Activated T-helper 17 cell treated with anti-CD3 and anti-CD28 coated beads, Interleukin-2, amount 50 U/mL, for 72 hours (primary cell): Measurements from ENCODE around the gene MBD5. TPM values are rescaled to one million over a fixed set of nuclear protein-coding genes. Genes with fewer than 3 reads are reported as not detected.

ENCODE experiments used
- ATAC-seq: fragments of 150-1000 bp; cut with Tn5 transposase; replicated peaks from 2 replicates; pipeline ENCODE4 v1.10.0; 2021; ENCODE audit warnings: mild to moderate bottlenecking, moderate library complexity
- H3K27ac Mint-ChIP-seq: one replicate; pipeline ENCODE4 v1.8.0; 2022; ENCODE audit warnings: mixed read lengths
- H3K27me3 Mint-ChIP-seq: one replicate; pipeline ENCODE4 v1.8.0; 2022; ENCODE audit warnings: mixed read lengths
- H3K36me3 Mint-ChIP-seq: one replicate; pipeline ENCODE4 v1.8.0; 2022; ENCODE audit warnings: low read depth, mild to moderate bottlenecking, mixed read lengths
- H3K4me1 Mint-ChIP-seq: one replicate; pipeline ENCODE4 v1.8.0; 2022; ENCODE audit warnings: mixed read lengths
- H3K4me3 Mint-ChIP-seq: one replicate; pipeline ENCODE4 v1.8.0; 2022; ENCODE audit warnings: mild to moderate bottlenecking, mixed read lengths
- H3K9me3 Mint-ChIP-seq: one replicate; pipeline ENCODE4 v1.8.0; 2022; ENCODE audit warnings: mixed read lengths
- total RNA-seq, 2 donors: library from RNA; stranded (reverse); gene quantifications; one replicate each; pipeline ENCODE4 v1.2.3, GENCODE V29; 2022

The MBD5 gene
- total RNA-seq, 2 donors from 2014 or later: 33.5 to 55.7 TPM

GRCh38 chr2:148487439-148487838 is 466.5 kb downstream of the MBD5 start:
- Mint-ChIP-seq H3K36me3 (no peaks in the 10 kb centered on the region), H3K4me1 (no peaks in the 10 kb centered on the region), H3K9me3 (no peaks in the 10 kb centered on the region), H3K27me3 (no peaks in the 10 kb centered on the region), H3K27ac (no peak overlapping the region), H3K4me3 (no peak overlapping the region)
- ATAC-seq: no peak

- H3K4me3 Mint-ChIP-seq: no peak overlapping the region
- H3K36me3 Mint-ChIP-seq: no peaks in the 10 kb centered on the region
- no peaks in the 10 kb centered on the region for H3K4me1 Mint-ChIP-seq
- no peak overlapping the region for H3K27ac Mint-ChIP-seq
- no peak for ATAC-seq
- no peaks in the 10 kb centered on the region for H3K27me3 Mint-ChIP-seq
- H3K9me3 Mint-ChIP-seq: no peaks in the 10 kb centered on the region
Observed at GRCh38 chr2:148490840-148491439, 470.0 kb downstream of the MBD5 start.

- no peaks in the 10 kb centered on the region for H3K9me3 Mint-ChIP-seq
- no peaks in the 10 kb centered on the region for H3K27me3 Mint-ChIP-seq
- no peak overlapping the region for H3K27ac Mint-ChIP-seq
- ATAC-seq: no peak
- H3K4me3 Mint-ChIP-seq: no peak overlapping the region
- no peaks in the 10 kb centered on the region for H3K4me1 Mint-ChIP-seq
- H3K36me3 Mint-ChIP-seq: no peaks in the 10 kb centered on the region
Observed at GRCh38 chr2:148493822-148494563, 473.1 kb downstream of the MBD5 start.

GRCh38 chr2:148495586-148495985 is 474.7 kb downstream of the MBD5 start:
- no peak overlapping the region for H3K4me3 Mint-ChIP-seq
- no peaks in the 10 kb centered on the region for H3K36me3 Mint-ChIP-seq
- no peaks in the 10 kb centered on the region for H3K4me1 Mint-ChIP-seq

GRCh38 chr2:148501545-148501944 is 480.7 kb downstream of the MBD5 start:
- no peak for ATAC-seq
- no peak overlapping the region for H3K27ac Mint-ChIP-seq
- no peaks in the 10 kb centered on the region for H3K9me3 Mint-ChIP-seq
- no peaks in the 10 kb centered on the region for H3K27me3 Mint-ChIP-seq
- H3K4me1 Mint-ChIP-seq: no peaks in the 10 kb centered on the region
- H3K36me3 Mint-ChIP-seq: no peaks in the 10 kb centered on the region
- H3K4me3 Mint-ChIP-seq: no peak overlapping the region

More at GRCh38 chr2:148495586-148495985, 474.7 kb downstream of the MBD5 start:
- no peaks in the 10 kb centered on the region for H3K27me3 Mint-ChIP-seq
- H3K9me3 Mint-ChIP-seq: no peaks in the 10 kb centered on the region
- ATAC-seq: no peak
- no peak overlapping the region for H3K27ac Mint-ChIP-seq

- no peak overlapping the region for H3K4me3 Mint-ChIP-seq
- no peaks in the 10 kb centered on the region for H3K4me1 Mint-ChIP-seq
- no peaks in the 10 kb centered on the region for H3K36me3 Mint-ChIP-seq
- H3K27ac Mint-ChIP-seq: no peak overlapping the region
- no peaks in the 10 kb centered on the region for H3K9me3 Mint-ChIP-seq
- no peak for ATAC-seq
- no peaks in the 10 kb centered on the region for H3K27me3 Mint-ChIP-seq
Observed at GRCh38 chr2:148503516-148503915, 482.6 kb downstream of the MBD5 start.

- H3K27ac Mint-ChIP-seq: no peak overlapping the region
- no peak overlapping the region for H3K4me3 Mint-ChIP-seq
- no peak for ATAC-seq
- H3K9me3 Mint-ChIP-seq: no peaks in the 10 kb centered on the region
- H3K36me3 Mint-ChIP-seq: no peaks in the 10 kb centered on the region
- no peaks in the 10 kb centered on the region for H3K27me3 Mint-ChIP-seq
- peaks cover 16% of the 10 kb centered on the region for H3K4me1 Mint-ChIP-seq
Observed at GRCh38 chr2:148507970-148508369, 487.1 kb downstream of the MBD5 start.

GRCh38 chr2:148508878-148509287 is 488.0 kb downstream of the MBD5 start:
- Mint-ChIP-seq H3K4me1 (peaks cover 16% of the 10 kb centered on the region), H3K36me3 (no peaks in the 10 kb centered on the region), H3K9me3 (no peaks in the 10 kb centered on the region), H3K4me3 (peak overlapping the region; percentile 93), H3K27ac (peak overlapping the region; percentile 94), H3K27me3 (no peaks in the 10 kb centered on the region)
- ATAC-seq: peak; percentile 34

- ATAC-seq: peak; percentile 100
- H3K9me3 Mint-ChIP-seq: no peaks in the 10 kb centered on the region
- H3K4me3 Mint-ChIP-seq: peak overlapping the region; percentile 93
- peaks cover 16% of the 10 kb centered on the region for H3K4me1 Mint-ChIP-seq
- H3K27me3 Mint-ChIP-seq: no peaks in the 10 kb centered on the region
- H3K27ac Mint-ChIP-seq: peak overlapping the region; percentile 94
- H3K36me3 Mint-ChIP-seq: no peaks in the 10 kb centered on the region
Observed at GRCh38 chr2:148509288-148509902, 488.5 kb downstream of the MBD5 start.

- Mint-ChIP-seq H3K36me3 (no peaks in the 10 kb centered on the region), H3K27ac (no peak overlapping the region), H3K4me1 (peaks cover 22% of the 10 kb centered on the region)
Observed at GRCh38 chr2:148511883-148512282, 491.0 kb downstream of the MBD5 start.

GRCh38 chr2:148512501-148512900 is 491.6 kb downstream of the MBD5 start:
- no peaks in the 10 kb centered on the region for H3K36me3 Mint-ChIP-seq

More at GRCh38 chr2:148511883-148512282, 491.0 kb downstream of the MBD5 start:
- no peak for ATAC-seq
- H3K27me3 Mint-ChIP-seq: no peaks in the 10 kb centered on the region
- no peak overlapping the region for H3K4me3 Mint-ChIP-seq
- no peaks in the 10 kb centered on the region for H3K9me3 Mint-ChIP-seq

GRCh38 chr2:148513427-148513826 is 492.5 kb downstream of the MBD5 start:
- no peaks in the 10 kb centered on the region for H3K27me3 Mint-ChIP-seq
- ATAC-seq: no peak
- H3K4me1 Mint-ChIP-seq: peaks cover 27% of the 10 kb centered on the region
- H3K9me3 Mint-ChIP-seq: no peaks in the 10 kb centered on the region
- H3K36me3 Mint-ChIP-seq: no peaks in the 10 kb centered on the region
- no peak overlapping the region for H3K27ac Mint-ChIP-seq
- no peak overlapping the region for H3K4me3 Mint-ChIP-seq

More at GRCh38 chr2:148512501-148512900, 491.6 kb downstream of the MBD5 start:
- H3K4me1 Mint-ChIP-seq: peaks cover 22% of the 10 kb centered on the region
- ATAC-seq: no peak
- H3K4me3 Mint-ChIP-seq: peak overlapping the region; percentile 20
- no peak overlapping the region for H3K27ac Mint-ChIP-seq
- no peaks in the 10 kb centered on the region for H3K9me3 Mint-ChIP-seq
- no peaks in the 10 kb centered on the region for H3K27me3 Mint-ChIP-seq

GRCh38 chr2:148515120-148515519 is 494.2 kb downstream of the MBD5 start:
- Mint-ChIP-seq H3K36me3 (no peaks in the 10 kb centered on the region), H3K4me1 (peaks cover 20% of the 10 kb centered on the region), H3K27me3 (no peaks in the 10 kb centered on the region), H3K27ac (peak overlapping the region; percentile 26), H3K9me3 (no peaks in the 10 kb centered on the region), H3K4me3 (no peak overlapping the region)
- peak; percentile 42 for ATAC-seq

- Mint-ChIP-seq H3K4me1 (peaks cover 20% of the 10 kb centered on the region), H3K27ac (no peak overlapping the region), H3K9me3 (no peaks in the 10 kb centered on the region), H3K4me3 (no peak overlapping the region), H3K27me3 (no peaks in the 10 kb centered on the region), H3K36me3 (no peaks in the 10 kb centered on the region)
- peak; percentile 39 for ATAC-seq
Observed at GRCh38 chr2:148515976-148516375, 495.1 kb downstream of the MBD5 start.

GRCh38 chr2:148517296-148517695 is 496.4 kb downstream of the MBD5 start:
- peaks cover 24% of the 10 kb centered on the region for H3K4me1 Mint-ChIP-seq
- no peak overlapping the region for H3K27ac Mint-ChIP-seq
- no peak for ATAC-seq
- H3K4me3 Mint-ChIP-seq: no peak overlapping the region
- no peaks in the 10 kb centered on the region for H3K36me3 Mint-ChIP-seq
- H3K27me3 Mint-ChIP-seq: no peaks in the 10 kb centered on the region
- no peaks in the 10 kb centered on the region for H3K9me3 Mint-ChIP-seq
